NCI-H1436 (cell line): Measurements from ENCODE around the gene LBX1.

Experiments used
- DNase-seq: peaks from one replicate; lab custom pipeline; 2025; lab: John Stamatoyannopoulos, UW

The LBX1 gene

GRCh38 chr10:101229266-101230182, at the start of gene LBX1:
TSS of gene LBX1 (minus strand) at chr10:101229463. CDS start at chr10:101228815, 648 bp downstream.
- DNase-seq: no peak

- DNase-seq: no peak
Observed at GRCh38 chr10:101273741-101274140, 44.5 kb upstream of the LBX1 start.

- no peak for DNase-seq
Observed at GRCh38 chr10:101273330-101273729, 44.1 kb upstream of the LBX1 start.

GRCh38 chr10:101272229-101272868, 43.1 kb upstream of the LBX1 start:
- DNase-seq: peak; percentile 70

GRCh38 chr10:101270763-101271162, 41.5 kb upstream of the LBX1 start:
- no peak for DNase-seq

GRCh38 chr10:101267776-101268175, 38.5 kb upstream of the LBX1 start:
- no peak for DNase-seq

- no peak for DNase-seq
Observed at GRCh38 chr10:101267290-101267680, 38.0 kb upstream of the LBX1 start.

- no peak for DNase-seq
Observed at GRCh38 chr10:101266381-101267289, 37.4 kb upstream of the LBX1 start.

- no peak for DNase-seq
Observed at GRCh38 chr10:101263150-101263752, 34.0 kb upstream of the LBX1 start.

GRCh38 chr10:101262147-101262546, 32.9 kb upstream of the LBX1 start:
- no peak for DNase-seq

- DNase-seq: no peak
Observed at GRCh38 chr10:101261702-101262101, 32.4 kb upstream of the LBX1 start.

GRCh38 chr10:101260764-101261481, 31.7 kb upstream of the LBX1 start:
- DNase-seq: no peak

GRCh38 chr10:101258179-101258885, 29.1 kb upstream of the LBX1 start:
- DNase-seq: no peak

GRCh38 chr10:101257491-101257890, 28.2 kb upstream of the LBX1 start:
- no peak for DNase-seq

GRCh38 chr10:101257084-101257483, 27.8 kb upstream of the LBX1 start:
- DNase-seq: peak; percentile 15

- peak; percentile 5 for DNase-seq
Observed at GRCh38 chr10:101256387-101256786, 27.1 kb upstream of the LBX1 start.

- DNase-seq: no peak
Observed at GRCh38 chr10:101250136-101250535, 20.9 kb upstream of the LBX1 start.

- DNase-seq: no peak
Observed at GRCh38 chr10:101249171-101249581, 19.9 kb upstream of the LBX1 start.

- no peak for DNase-seq
Observed at GRCh38 chr10:101246639-101247038, 17.4 kb upstream of the LBX1 start.

GRCh38 chr10:101244321-101245050, 15.2 kb upstream of the LBX1 start:
- DNase-seq: no peak
